HG03139 (cell line): ENCODE measurements around the gene TAPBP.

Experiments used
- ATAC-seq: cut with Tn5 transposase; IDR thresholded peaks from one replicate; pipeline ENCODE4 v1.9.1; 2021; ENCODE audit not compliant: unreplicated experiment

TAPBP gene

GRCh38 chr6:33320315-33321181 lies 6.7 kb upstream of the TAPBP start:
- ATAC-seq, result no peak

- ATAC-seq, result no peak
These were observed 6.0 kb upstream of the TAPBP start for GRCh38 chr6:33319939-33320314.

GRCh38 chr6:33318426-33319073 lies 4.7 kb upstream of the TAPBP start:
- ATAC-seq, result no peak

GRCh38 chr6:33317669-33318425 lies 4.0 kb upstream of the TAPBP start, which contains the start of gene ZBTB22:
Gene ZBTB22, minus strand, starts transcription at chr6:33317744. Its CDS starts 828 bp downstream, at chr6:33316916.
- ATAC-seq, result peak; percentile 43

GRCh38 chr6:33317419-33317668 lies 3.5 kb upstream of the TAPBP start:
- no peak for ATAC-seq

GRCh38 chr6:33316603-33317418 lies 2.9 kb upstream of the TAPBP start:
- no peak for ATAC-seq

- ATAC-seq, result no peak
These were observed 2.1 kb upstream of the TAPBP start for GRCh38 chr6:33315793-33316602.

- no peak for ATAC-seq
These were observed 1.3 kb upstream of the TAPBP start for GRCh38 chr6:33314943-33315792.

- ATAC-seq, result no peak
These were observed 651 bp upstream of the TAPBP start for GRCh38 chr6:33314515-33314942.

GRCh38 chr6:33313105-33313708 lies 671 bp downstream of the TAPBP start:
- peak; percentile 6 for ATAC-seq

- ATAC-seq, result no peak
These were observed 1.3 kb downstream of the TAPBP start for GRCh38 chr6:33312361-33313104.

GRCh38 chr6:33306356-33306755 lies 7.5 kb downstream of the TAPBP start:
- no peak for ATAC-seq

GRCh38 chr6:33305052-33305451 lies 8.8 kb downstream of the TAPBP start:
- ATAC-seq, result no peak

- no peak for ATAC-seq
These were observed 9.7 kb downstream of the TAPBP start for GRCh38 chr6:33304216-33304615.

- no peak for ATAC-seq
These were observed 12.0 kb downstream of the TAPBP start for GRCh38 chr6:33301877-33302276.

GRCh38 chr6:33299237-33299944 lies 14.5 kb downstream of the TAPBP start:
- peak; percentile 57 for ATAC-seq

GRCh38 chr6:33298773-33299236 lies 15.1 kb downstream of the TAPBP start, which contains the start of gene RGL2:
Gene RGL2, minus strand, starts transcription at chr6:33298942. Its CDS starts 332 bp downstream, at chr6:33298610.
- ATAC-seq, result peak; percentile 9
